ELF-1 (cell line): ENCODE measurements around the gene ARHGDIA.

Experiments
- DNase-seq: peaks from one replicate; pipeline ENCODE4 v3.0.0-alpha.2; 2016; ENCODE audit warnings: low read depth, low spot score

The ARHGDIA gene

GRCh38 chr17:81825841-81826466 lies 45.2 kb downstream of the ARHGDIA start:
- peak; percentile 35 for DNase-seq

GRCh38 chr17:81824595-81824994 lies 46.5 kb downstream of the ARHGDIA start:
- DNase-seq, result no peak

GRCh38 chr17:81823820-81824550 lies 47.2 kb downstream of the ARHGDIA start:
- DNase-seq, result no peak

- DNase-seq, result no peak
Observed at GRCh38 chr17:81822996-81823819, 47.9 kb downstream of the ARHGDIA start.

GRCh38 chr17:81822312-81822637 lies 48.9 kb downstream of the ARHGDIA start:
- no peak for DNase-seq

- peak; percentile 79 for DNase-seq
Observed at GRCh38 chr17:81821603-81822311, 49.4 kb downstream of the ARHGDIA start.

GRCh38 chr17:81821147-81821546 lies 50.0 kb downstream of the ARHGDIA start:
- DNase-seq, result no peak

- DNase-seq, result no peak
Observed at GRCh38 chr17:81819708-81820107, 51.4 kb downstream of the ARHGDIA start.

GRCh38 chr17:81817758-81818147 lies 53.4 kb downstream of the ARHGDIA start:
- DNase-seq, result no peak
